ENCODE measurements around the gene TRAF4. TPM values are rescaled to one million over a fixed set of nuclear protein-coding genes. Genes with fewer than 3 reads are reported as not detected.

Gene TRAF4
- total RNA-seq, 4 donors from 2014 or later, result 26.7 to 38.4 (median 35.3) TPM

- Histone ChIP-seq H3K9me3 (no peaks in the 10 kb centered on the region), H3K36me3 (peaks cover 35% of the 10 kb centered on the region), H3K4me3 (peak overlapping the region; percentile 89), H3K27ac (peak overlapping the region; percentile 99), H3K4me1 (peaks cover 83% of the 10 kb centered on the region), H3K27me3 (no peaks in the 10 kb centered on the region)
- 70% methylated on average over 10 of the region's 10 CpGs for WGBS
- DNase-seq (ENCODE audit: low spot score in 2 of 2), result no peak
- TF ChIP-seq CTCF (IDR thresholded peaks at IDR 0.05), result no peak
- TF ChIP-seq POLR2AphosphoS5 (IDR thresholded peaks at IDR 0.05), result no peak
- no peak for TF ChIP-seq EP300 (IDR thresholded peaks at IDR 0.05)
- TF ChIP-seq POLR2A (IDR thresholded peaks at IDR 0.05), result no peak
Observed at GRCh38 chr17:28724500-28725165, 19.2 kb upstream of the TRAF4 start.

- H3K4me1 ChIP-seq, result peaks cover 87% of the 10 kb centered on the region
- 38% methylated on average over 16 of the region's 20 CpGs for WGBS
- H3K36me3 ChIP-seq, result peaks cover 35% of the 10 kb centered on the region
Observed at GRCh38 chr17:28725166-28725659, 18.6 kb upstream of the TRAF4 start.

GRCh38 chr17:28725660-28726225, 18.1 kb upstream of the TRAF4 start:
- WGBS, result no CpG with 5 or more reads among the region's 45 CpGs
- DNase-seq (ENCODE audit: low spot score in 2 of 2), result peak in 1 of 2 donors; percentile 82

More at GRCh38 chr17:28725166-28725659, 18.6 kb upstream of the TRAF4 start:
- peak overlapping the region; percentile 99 for H3K27ac ChIP-seq
- peak overlapping the region; percentile 89 for H3K4me3 ChIP-seq
- TF ChIP-seq POLR2AphosphoS5 (IDR thresholded peaks at IDR 0.05) (no peak), EP300 (IDR thresholded peaks at IDR 0.05) (no peak), POLR2A (IDR thresholded peaks at IDR 0.05) (no peak), CTCF (IDR thresholded peaks at IDR 0.05) (no peak)
- no peaks in the 10 kb centered on the region for H3K27me3 ChIP-seq
- H3K9me3 ChIP-seq, result no peaks in the 10 kb centered on the region
- DNase-seq (ENCODE audit: low spot score in 2 of 2), result no peak

GRCh38 chr17:28726226-28726626, 17.6 kb upstream of the TRAF4 start, which contains the start of gene TLCD1:
TSS of gene TLCD1 (minus strand) at chr17:28726233. CDS start at chr17:28726097, 136 bp downstream.
- TF ChIP-seq POLR2A (IDR thresholded peaks at IDR 0.05), result no peak
- TF ChIP-seq CTCF (IDR thresholded peaks at IDR 0.05), result no peak
- TF ChIP-seq EP300 (IDR thresholded peaks at IDR 0.05), result no peak
- no peak for TF ChIP-seq POLR2AphosphoS5 (IDR thresholded peaks at IDR 0.05)
- no peaks in the 10 kb centered on the region for H3K27me3 ChIP-seq
- peak within 1 kb of the TSS; percentile 99 for H3K27ac ChIP-seq
- peak within 1 kb of the TSS; percentile 89 for H3K4me3 ChIP-seq
- WGBS, result no CpG with 5 or more reads among the region's 49 CpGs
- no peaks in the 10 kb centered on the region for H3K9me3 ChIP-seq
- H3K4me1 ChIP-seq, result peaks cover 78% of the 10 kb centered on the region
- H3K36me3 ChIP-seq, result peaks cover 35% of the 10 kb centered on the region
- peak in 1 of 2 donors; percentile 88 for DNase-seq (ENCODE audit: low spot score in 2 of 2)

More at GRCh38 chr17:28725660-28726225, 18.1 kb upstream of the TRAF4 start:
- Histone ChIP-seq H3K36me3 (peaks cover 35% of the 10 kb centered on the region), H3K27me3 (no peaks in the 10 kb centered on the region), H3K27ac (peak overlapping the region; percentile 99), H3K4me1 (peaks cover 83% of the 10 kb centered on the region), H3K4me3 (peak overlapping the region; percentile 89), H3K9me3 (no peaks in the 10 kb centered on the region)
- TF ChIP-seq POLR2A (IDR thresholded peaks at IDR 0.05) (peak in 1 of 2 donors; percentile 16), POLR2AphosphoS5 (IDR thresholded peaks at IDR 0.05) (peak in 1 of 3 donors; percentile 69), CTCF (IDR thresholded peaks at IDR 0.05) (no peak)

All from suprapubic skin (tissue), 4 donors.